IMR-90 (cell line): ENCODE results near the gene PGC. TPM values are rescaled to one million over a fixed set of nuclear protein-coding genes. Genes with fewer than 3 reads are reported as not detected.
A peak's percentile ranks its signal among the peaks of the same experiment; 100 is the strongest.

Experiments
- ATAC-seq: fragments of 200-7000 bp; cut with Tn5 transposase; 2 replicates; pipeline ENCODE4 v1.9.1; 2020; ENCODE audit warnings: low read depth, mild to moderate bottlenecking, moderate library complexity
- BruUV-seq: library from RNA; stranded (reverse); fragments of 400-500 nt; replicated peaks from 2 replicates; lab custom pipeline; 2021; lab: Mats Ljungman, UMichigan
- CTCF ChIA-PET: fragments of 300-600 bp; formaldehyde crosslinking; extraction: SDS; loops from one replicate; lab custom pipeline; 2021; ENCODE audit warnings: antibody characterized with exemption; lab: Yijun Ruan, JAX
- POLR2A ChIA-PET: fragments of 300-600 bp; sonication (Branson Sonifier 250); formaldehyde crosslinking; loops from one replicate; lab custom pipeline; 2022; ENCODE audit warnings: antibody characterized with exemption; ENCODE audit not compliant: unreplicated experiment; lab: Charles Lee
- DNase-seq: peaks from one replicate; pipeline ENCODE4 v3.0.0; 2013
- H2AFZ ChIP-seq: replicated peaks from 2 replicates; pipeline ENCODE3; 2013; ENCODE audit warnings: low read length, mild to moderate bottlenecking; ENCODE audit not compliant: poor library complexity
- H2AK5ac ChIP-seq: 2 replicates; pipeline ENCODE4 v1.6.1; 2013; ENCODE audit warnings: low read depth, low read length, inconsistent platforms
- H2AK9ac ChIP-seq: replicated peaks from 2 replicates; pipeline ENCODE3; 2013; ENCODE audit warnings: mild to moderate bottlenecking, low read depth, low read length, moderate library complexity; ENCODE audit not compliant: poor library complexity
- H2BK120ac ChIP-seq: 2 replicates; pipeline ENCODE4 v1.6.1; 2013; ENCODE audit warnings: low read depth, low read length, inconsistent platforms
- H2BK15ac ChIP-seq: 3 replicates; pipeline ENCODE4 v1.6.1; 2013; ENCODE audit warnings: low read depth, low read length, inconsistent platforms
- H2BK20ac ChIP-seq: 2 replicates; pipeline ENCODE4 v1.6.1; 2013; ENCODE audit warnings: low read depth, mild to moderate bottlenecking, inconsistent platforms, low read length, moderate library complexity
- H2BK5ac ChIP-seq: 2 replicates; pipeline ENCODE4 v1.6.1; 2013; ENCODE audit warnings: mild to moderate bottlenecking, low read depth, low read length, inconsistent platforms; ENCODE audit not compliant: poor library complexity, severe bottlenecking
- H3K14ac ChIP-seq: replicated peaks from 2 replicates; pipeline ENCODE4 v1.6.1; 2013; ENCODE audit warnings: low read depth, low read length, inconsistent platforms
- H3K18ac ChIP-seq: 2 replicates; pipeline ENCODE4 v1.6.1; 2013; ENCODE audit warnings: low read depth, low read length, control low read depth
- H3K23ac ChIP-seq: 2 replicates; pipeline ENCODE4 v1.6.1; 2013; ENCODE audit warnings: low read depth, low read length, inconsistent platforms
- H3K27ac ChIP-seq: 2 replicates; pipeline ENCODE4 v1.5.1; 2013; ENCODE audit warnings: mild to moderate bottlenecking, control low read depth, low read length; ENCODE audit not compliant: insufficient read depth
- H3K27me3 ChIP-seq: 2 replicates; pipeline ENCODE4 v1.6.1; 2013; ENCODE audit warnings: low read length; ENCODE audit not compliant: control insufficient read depth, insufficient read depth
- H3K36me3 ChIP-seq: 2 replicates; pipeline ENCODE4 v1.6.1; 2013; ENCODE audit warnings: low read length, mixed read lengths; ENCODE audit not compliant: control insufficient read depth, insufficient read depth
- H3K4ac ChIP-seq: 2 replicates; pipeline ENCODE4 v1.6.1; 2013; ENCODE audit warnings: low read depth, low read length, inconsistent platforms
- H3K4me1 ChIP-seq: 2 replicates; pipeline ENCODE4 v1.6.1; 2013; ENCODE audit warnings: low read length, mixed read lengths; ENCODE audit not compliant: control insufficient read depth, insufficient read depth
- H3K4me2 ChIP-seq: 2 replicates; pipeline ENCODE4 v1.6.1; 2013; ENCODE audit warnings: low read depth, mild to moderate bottlenecking, control low read depth, low read length, moderate library complexity
- H3K4me3 ChIP-seq: 2 replicates; pipeline ENCODE4 v1.5.1; 2013; ENCODE audit warnings: low read depth, mild to moderate bottlenecking, control low read depth, low read length, moderate library complexity; ENCODE audit not compliant: insufficient read depth
- H3K56ac ChIP-seq: 2 replicates; pipeline ENCODE4 v1.6.1; 2013; ENCODE audit warnings: low read length, inconsistent platforms; ENCODE audit not compliant: insufficient read depth; ENCODE audit errors: extremely low read depth
- H3K79me1 ChIP-seq, 2 experiments: 2 replicates each; pipeline ENCODE4 v1.6.1; 2013; ENCODE audit warnings: low read length in 2 of 2, inconsistent platforms in 1 of 2, low read depth in 1 of 2
- H3K9ac ChIP-seq: 2 replicates; pipeline ENCODE4 v1.6.1; 2013; ENCODE audit warnings: low read depth, low read length, control low read depth
- H3K9me1 ChIP-seq: 2 replicates; pipeline ENCODE4 v1.6.1; 2013; ENCODE audit warnings: low read length, inconsistent platforms; ENCODE audit not compliant: insufficient read depth
- H3K9me3 ChIP-seq: 2 replicates; pipeline ENCODE4 v1.6.1; 2013; ENCODE audit warnings: low read length; ENCODE audit not compliant: control insufficient read depth, insufficient read depth
- H4K20me1 ChIP-seq: 2 replicates; pipeline ENCODE4 v1.6.1; 2013; ENCODE audit warnings: low read length, inconsistent platforms; ENCODE audit not compliant: insufficient read depth
- H4K5ac ChIP-seq: 2 replicates; pipeline ENCODE4 v1.6.1; 2013; ENCODE audit warnings: mild to moderate bottlenecking, low read depth, low read length, control low read depth
- H4K8ac ChIP-seq, 2 experiments: 2 replicates each; pipeline ENCODE4 v1.6.1; 2013; ENCODE audit warnings: low read depth in 2 of 2, low read length in 2 of 2, control low read depth in 1 of 2, inconsistent platforms in 1 of 2
- H4K91ac ChIP-seq: 2 replicates; pipeline ENCODE4 v1.6.1; 2013; ENCODE audit warnings: low read depth, low read length, inconsistent platforms; ENCODE audit not compliant: insufficient read depth
- BHLHE40 ChIP-seq: fragments of 150-350 bp; IDR thresholded peaks from 2 replicates; pipeline ENCODE4 v1.6.1; 2016; ENCODE audit warnings: mild to moderate bottlenecking, low read depth, low read length
- CEBPB ChIP-seq: IDR thresholded peaks from 2 replicates; pipeline ENCODE4 v1.6.1; 2012; ENCODE audit warnings: low read depth, low read length, improper control_type of control experiment
- CHD1 ChIP-seq: IDR thresholded peaks from 2 replicates; pipeline ENCODE4 v1.6.1; 2012; ENCODE audit warnings: low read depth, low read length, improper control_type of control experiment
- CTCF ChIP-seq: conservative IDR thresholded peaks from 2 replicates; pipeline ENCODE4 v1.5.1; 2012; ENCODE audit warnings: mild to moderate bottlenecking, low read depth, low read length, improper control_type of control experiment
- FOS ChIP-seq: fragments of 150-350 bp; IDR thresholded peaks from 2 replicates; pipeline ENCODE4 v1.6.1; 2016; ENCODE audit warnings: low read depth, low read length
- NFE2L2 ChIP-seq: fragments of 150-350 bp; IDR thresholded peaks from 2 replicates; pipeline ENCODE4 v1.6.1; 2016; ENCODE audit warnings: low read depth, mild to moderate bottlenecking, low read length
- RAD21 ChIP-seq: IDR thresholded peaks from 2 replicates; pipeline ENCODE4 v1.6.1; 2012; ENCODE audit warnings: low read length, improper control_type of control experiment
- WGBS, 2 experiments: methylation state at CpG; one replicate each; pipeline versions ENCODE4 v1.1.5 to v1.1.7; 2013; ENCODE audit warnings: missing lambda C conversion rate in 2 of 2; ENCODE audit not compliant: insufficient read length in 1 of 2; ENCODE audit errors: extremely low coverage in 2 of 2; 5-methylcytosine and 5-hydroxymethylcytosine counted together
- dilution Hi-C: fragments of 300-500 bp; cut with HindIII; formaldehyde crosslinking; loops from one replicate; pipeline ENCODE4 v1.14.3; 2018; ENCODE audit warnings: low sequenced_read_pairs; ENCODE audit not compliant: unreplicated experiment
- in situ Hi-C: fragments of 300-500 bp; cut with MboI; formaldehyde crosslinking; loops from 3 replicates; pipeline ENCODE4 v1.14.3; 2019; ENCODE audit warnings: low sequenced_read_pairs, inconsistent platforms, mixed read lengths
- intact Hi-C: fragments of 100-400 bp; cut with micrococcal nuclease; formaldehyde crosslinking; loops from 2 replicates; pipeline ENCODE4 v1.10.0; 2022
- polyA plus RNA-seq, 3 experiments: library from polyadenylated mRNA; depleted of rRNA; stranded (reverse); fragments of >200 nt; gene quantifications; 2 replicates each; pipeline ENCODE4 v1.2.3, GENCODE V29; 2012; ENCODE audit warnings: low replicate concordance in 1 of 3
- total RNA-seq: library from RNA; depleted of rRNA; stranded (reverse); fragments of >200 nt; gene quantifications from 2 replicates; pipeline ENCODE4 v1.2.3, GENCODE V29; 2012
- TF ChIP-seq, protein P1 (sequence below): fragments of 150-350 bp; IDR thresholded peaks from 2 replicates; pipeline ENCODE4 v1.6.1; 2017; ENCODE audit warnings: mild to moderate bottlenecking, antibody characterized with exemption, low read length, low read depth

The PGC gene
- total and polyA plus RNA-seq, 2 of the 4 experiments (the other 2 are of a cell fraction), result not detected

DNA sequence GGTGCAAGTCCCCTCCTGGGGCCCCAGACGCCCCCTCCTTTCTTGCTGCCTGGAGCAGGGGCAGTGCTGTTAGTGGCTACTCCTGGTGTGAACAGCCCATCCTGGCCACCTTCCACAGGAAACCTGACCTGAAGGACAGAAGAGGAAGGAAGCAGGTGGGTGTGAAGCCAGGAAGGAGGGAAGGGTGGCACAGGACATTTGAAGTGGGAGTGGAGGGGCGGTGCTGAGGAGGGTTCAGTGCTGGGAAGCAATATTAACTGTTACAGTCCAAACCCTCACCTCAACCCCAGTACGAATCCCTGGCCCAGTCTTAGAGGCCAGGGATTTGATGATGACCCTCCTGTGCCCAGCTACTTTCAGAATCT, 34.2 kb upstream of the PGC start:
- Histone ChIP-seq H2BK20ac (no peak overlapping the region), H4K8ac (peak overlapping the region; percentile 15 to 18; a peak in 2 of 4 replicates), H2AK9ac (peak overlapping the region; percentile 31), H2AFZ (peak overlapping the region; percentile 93), H3K36me3 (peaks cover 4% of the 10 kb centered on the region; the same call in 1 of the 2 replicates), H4K20me1 (no peaks in the 10 kb centered on the region), H3K4me3 (no peak overlapping the region), H3K79me1 (peaks cover 10 to 36% of the 10 kb centered on the region in 2 experiments), H2BK5ac (no peak overlapping the region), H3K4me1 (peaks cover 16% of the 10 kb centered on the region), H3K56ac (no peak overlapping the region), H3K4me2 (peak overlapping the region; percentile 76), H4K91ac (no peak overlapping the region), H3K4ac (no peak overlapping the region), H3K9ac (no peak overlapping the region), H2BK120ac (no peak overlapping the region), H3K27ac (no peak overlapping the region), H4K5ac (no peak overlapping the region), H2AK5ac (peak overlapping the region; percentile 61; the same call in 1 of the 2 replicates), H3K9me3 (no peaks in the 10 kb centered on the region), H3K27me3 (no peaks in the 10 kb centered on the region), H3K18ac (no peak overlapping the region), H3K14ac (no peak overlapping the region), H2BK15ac (no peak overlapping the region), H3K23ac (peak overlapping the region; percentile 5; the same call in 1 of the 2 replicates), H3K9me1 (no peaks in the 10 kb centered on the region; the same call in 1 of the 2 replicates)
- ATAC-seq (no peak), DNase-seq (no peak)
- CTCF ChIA-PET, result no interaction called here
- WGBS, 2 experiments, result 0% methylated on average over 1 of the region's 3 CpGs; no CpG with 5 or more reads in 1 of the 2 experiments
- dilution Hi-C loops, result no loop called here
- POLR2A ChIA-PET, result no interaction called here
- in situ Hi-C loops, result loop anchor here (5.0 to 10.0 kb wide), 2 partner anchors 153 to 266 kb away; no protein-coding TSS in a partner anchor
- BruUV-seq, result no TSS peak
- no peak for TF ChIP-seq CHD1
- no peak for TF ChIP-seq CTCF
- TF ChIP-seq, protein P1, sequence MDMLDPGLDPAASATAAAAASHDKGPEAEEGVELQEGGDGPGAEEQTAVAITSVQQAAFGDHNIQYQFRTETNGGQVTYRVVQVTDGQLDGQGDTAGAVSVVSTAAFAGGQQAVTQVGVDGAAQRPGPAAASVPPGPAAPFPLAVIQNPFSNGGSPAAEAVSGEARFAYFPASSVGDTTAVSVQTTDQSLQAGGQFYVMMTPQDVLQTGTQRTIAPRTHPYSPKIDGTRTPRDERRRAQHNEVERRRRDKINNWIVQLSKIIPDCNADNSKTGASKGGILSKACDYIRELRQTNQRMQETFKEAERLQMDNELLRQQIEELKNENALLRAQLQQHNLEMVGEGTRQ, result no peak
- no peak for TF ChIP-seq BHLHE40
- no peak for TF ChIP-seq CEBPB
- TF ChIP-seq FOS, result no peak
- no peak for TF ChIP-seq RAD21
- no peak for TF ChIP-seq NFE2L2
- intact Hi-C loops, result loop anchor here (5.0 to 10.0 kb wide), 3 partner anchors 156 to 433 kb away; partner anchors contain the start of gene MRPS10
